HG03066 (cell line): ENCODE measurements around the gene SMAD3.

Experiments
- ATAC-seq: cut with Tn5 transposase; IDR thresholded peaks from one replicate; pipeline ENCODE4 v1.9.1; 2021; ENCODE audit warnings: low read depth; ENCODE audit not compliant: unreplicated experiment

SMAD3 gene

GRCh38 chr15:67156834-67157233 lies 91.4 kb downstream of the SMAD3 start:
- no peak for ATAC-seq

- ATAC-seq, result no peak
These were observed 92.3 kb downstream of the SMAD3 start for GRCh38 chr15:67157521-67158252.

GRCh38 chr15:67158367-67158766 lies 93.0 kb downstream of the SMAD3 start:
- no peak for ATAC-seq

- no peak for ATAC-seq
These were observed 96.0 kb downstream of the SMAD3 start for GRCh38 chr15:67161412-67161811.

- no peak for ATAC-seq
These were observed 96.5 kb downstream of the SMAD3 start for GRCh38 chr15:67161881-67162280.

GRCh38 chr15:67163180-67163579 lies 97.8 kb downstream of the SMAD3 start:
- no peak for ATAC-seq

GRCh38 chr15:67164401-67164791 lies 99.0 kb downstream of the SMAD3 start:
- ATAC-seq, result no peak

- ATAC-seq, result no peak
These were observed 99.4 kb downstream of the SMAD3 start for GRCh38 chr15:67164811-67165253.

GRCh38 chr15:67165254-67166253 lies 100.2 kb downstream of the SMAD3 start:
- ATAC-seq, result no peak

GRCh38 chr15:67166280-67167009 lies 101.0 kb downstream of the SMAD3 start:
- no peak for ATAC-seq

- no peak for ATAC-seq
These were observed 101.7 kb downstream of the SMAD3 start for GRCh38 chr15:67167091-67167490.

- no peak for ATAC-seq
These were observed 103.3 kb downstream of the SMAD3 start for GRCh38 chr15:67168694-67169093.

GRCh38 chr15:67170143-67170925 lies 104.9 kb downstream of the SMAD3 start:
- no peak for ATAC-seq

- ATAC-seq, result no peak
These were observed 106.1 kb downstream of the SMAD3 start for GRCh38 chr15:67171471-67171870.

- no peak for ATAC-seq
These were observed 106.8 kb downstream of the SMAD3 start for GRCh38 chr15:67172172-67172571.

GRCh38 chr15:67173005-67173404 lies 107.6 kb downstream of the SMAD3 start:
- no peak for ATAC-seq

- no peak for ATAC-seq
These were observed 108.4 kb downstream of the SMAD3 start for GRCh38 chr15:67173786-67174185.

GRCh38 chr15:67174446-67174845 lies 109.0 kb downstream of the SMAD3 start:
- ATAC-seq, result no peak

GRCh38 chr15:67174864-67175573 lies 109.6 kb downstream of the SMAD3 start:
- ATAC-seq, result no peak
